Activated gamma-delta T cell treated with anti-CD3 and anti-CD28 coated beads, Interleukin-2, amount 50 U/mL, for 16 hours (primary cell): ENCODE data around the gene ZRANB1.
"Not testable (repeated sequence)": the region's sequence is repeated elsewhere in the genome, so short reads cannot be mapped to it uniquely, and the experiment has no call there.

Source experiments
- DNase-seq: peaks from one replicate; pipeline ENCODE4 v3.0.0-alpha.2; 2020; ENCODE audit warnings: low read depth

Gene ZRANB1

GRCh38 chr10:124963866-124964720, 22.2 kb downstream of the ZRANB1 start:
- DNase-seq, result no peak

- DNase-seq, result no peak
Observed at GRCh38 chr10:124966008-124966407, 24.1 kb downstream of the ZRANB1 start.

GRCh38 chr10:124967255-124967654, 25.3 kb downstream of the ZRANB1 start:
- DNase-seq, result no peak

GRCh38 chr10:124971276-124971675, 29.4 kb downstream of the ZRANB1 start:
- DNase-seq, result no peak

GRCh38 chr10:124972637-124973036, 30.7 kb downstream of the ZRANB1 start:
- DNase-seq, result no peak

- no peak for DNase-seq
Observed at GRCh38 chr10:124974131-124974530, 32.2 kb downstream of the ZRANB1 start.

- DNase-seq, result no peak
Observed at GRCh38 chr10:124975977-124976514, 34.1 kb downstream of the ZRANB1 start.

- no peak for DNase-seq
Observed at GRCh38 chr10:124977161-124977560, 35.2 kb downstream of the ZRANB1 start.

- DNase-seq, result no peak
Observed at GRCh38 chr10:124977648-124978375, 35.9 kb downstream of the ZRANB1 start.

- DNase-seq, result no peak
Observed at GRCh38 chr10:124978376-124978725, 36.4 kb downstream of the ZRANB1 start.

GRCh38 chr10:124983321-124983720, 41.4 kb downstream of the ZRANB1 start:
- no peak for DNase-seq

- DNase-seq, result no peak
Observed at GRCh38 chr10:124984376-124984775, 42.5 kb downstream of the ZRANB1 start.

- DNase-seq, result no peak
Observed at GRCh38 chr10:124985162-124985561, 43.2 kb downstream of the ZRANB1 start.

- no peak for DNase-seq
Observed at GRCh38 chr10:124987788-124988187, 45.9 kb downstream of the ZRANB1 start.

- not testable (repeated sequence) for DNase-seq
Observed at GRCh38 chr10:124988753-124989152, 46.8 kb downstream of the ZRANB1 start.

- no peak for DNase-seq
Observed at GRCh38 chr10:124989526-124989925, 47.6 kb downstream of the ZRANB1 start.

- DNase-seq, result no peak
Observed at GRCh38 chr10:124990671-124991625, 49.0 kb downstream of the ZRANB1 start.

- DNase-seq, result no peak
Observed at GRCh38 chr10:124991835-124992234, 49.9 kb downstream of the ZRANB1 start.

GRCh38 chr10:124992462-124993344, 50.8 kb downstream of the ZRANB1 start:
- DNase-seq, result no peak

GRCh38 chr10:124993345-124993708, 51.4 kb downstream of the ZRANB1 start:
- no peak for DNase-seq
